ENCODE measurements around the gene CYP2S1.

- TF ChIP-seq CTCF (IDR thresholded peaks at IDR 0.05; ENCODE audit: insufficient read depth, low read depth, low read length), result no peak
- TF ChIP-seq EZH2 (IDR thresholded peaks at IDR 0.05; ENCODE audit: insufficient read depth, low read length), result no peak
These were observed 30.6 kb downstream of the CYP2S1 start for GRCh38 chr19:41223431-41224234.
